ENCODE results near the gene INPP4B.

DNA sequence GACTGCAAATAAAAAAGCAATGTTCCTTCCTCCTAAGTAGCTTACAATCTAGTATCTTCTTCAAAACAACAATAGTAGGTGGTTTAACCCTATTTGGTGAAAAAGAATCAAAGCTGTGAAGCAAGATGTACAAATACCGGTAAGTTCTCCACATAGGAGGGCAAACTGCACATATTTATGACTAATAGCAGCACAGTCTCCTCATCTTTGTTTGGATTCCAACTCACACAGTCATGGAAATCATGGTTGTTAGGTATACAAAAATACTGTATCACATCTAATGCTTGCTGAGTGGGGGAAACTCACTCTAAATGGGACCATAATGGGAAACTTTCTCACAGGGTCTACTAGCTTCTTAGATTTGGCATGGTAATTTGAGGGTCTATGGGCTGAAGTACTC, 597.2 kb downstream of the INPP4B start:
- TF ChIP-seq POLR2A (IDR thresholded peaks at IDR 0.05; ENCODE audit: low read depth, low read length) (no peak), NFE2L2 (IDR thresholded peaks at IDR 0.05; ENCODE audit: low read depth, low read length) (no peak), CEBPB (IDR thresholded peaks at IDR 0.05; ENCODE audit: low read depth, low read length) (peak; percentile 89), MAFK (IDR thresholded peaks at IDR 0.05; ENCODE audit: low read depth, low read length) (peak; percentile 51), RFX5 (IDR thresholded peaks at IDR 0.05; ENCODE audit: low read depth, low read length) (no peak), MXI1 (IDR thresholded peaks at IDR 0.05; ENCODE audit: borderline replicate concordance, low read depth, low read length) (no peak), BHLHE40 (IDR thresholded peaks at IDR 0.05; ENCODE audit: low read depth, low read length) (peak; percentile 42), MAZ (IDR thresholded peaks at IDR 0.05; ENCODE audit: borderline replicate concordance, low read depth, low read length) (no peak), RAD21 (IDR thresholded peaks at IDR 0.05; ENCODE audit: low read length) (0 out of 2 replicates have a peak, but pooled peaks have one; percentile 17)
- TF ChIP-seq, protein P1, sequence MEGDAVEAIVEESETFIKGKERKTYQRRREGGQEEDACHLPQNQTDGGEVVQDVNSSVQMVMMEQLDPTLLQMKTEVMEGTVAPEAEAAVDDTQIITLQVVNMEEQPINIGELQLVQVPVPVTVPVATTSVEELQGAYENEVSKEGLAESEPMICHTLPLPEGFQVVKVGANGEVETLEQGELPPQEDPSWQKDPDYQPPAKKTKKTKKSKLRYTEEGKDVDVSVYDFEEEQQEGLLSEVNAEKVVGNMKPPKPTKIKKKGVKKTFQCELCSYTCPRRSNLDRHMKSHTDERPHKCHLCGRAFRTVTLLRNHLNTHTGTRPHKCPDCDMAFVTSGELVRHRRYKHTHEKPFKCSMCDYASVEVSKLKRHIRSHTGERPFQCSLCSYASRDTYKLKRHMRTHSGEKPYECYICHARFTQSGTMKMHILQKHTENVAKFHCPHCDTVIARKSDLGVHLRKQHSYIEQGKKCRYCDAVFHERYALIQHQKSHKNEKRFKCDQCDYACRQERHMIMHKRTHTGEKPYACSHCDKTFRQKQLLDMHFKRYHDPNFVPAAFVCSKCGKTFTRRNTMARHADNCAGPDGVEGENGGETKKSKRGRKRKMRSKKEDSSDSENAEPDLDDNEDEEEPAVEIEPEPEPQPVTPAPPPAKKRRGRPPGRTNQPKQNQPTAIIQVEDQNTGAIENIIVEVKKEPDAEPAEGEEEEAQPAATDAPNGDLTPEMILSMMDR (conservative IDR thresholded peaks at IDR 0.05; ENCODE audit: low read depth, low read length), result no peak
